GM10266 (cell line): ENCODE measurements around the gene ATP5F1D.
"Not testable (repeated sequence)": the region's sequence is repeated elsewhere in the genome, so short reads cannot be mapped to it uniquely, and the experiment has no call there.

Experiments used
- DNase-seq: peaks from one replicate; pipeline ENCODE4 v3.0.0; 2012; ENCODE audit errors: extremely low spot score
- CTCF ChIP-seq: IDR thresholded peaks from 2 replicates; pipeline ENCODE4 v1.5.1; 2012; ENCODE audit warnings: mild to moderate bottlenecking, low read depth; ENCODE audit not compliant: control insufficient read depth, insufficient read depth; ENCODE audit errors: missing control alignments

ATP5F1D gene

DNA sequence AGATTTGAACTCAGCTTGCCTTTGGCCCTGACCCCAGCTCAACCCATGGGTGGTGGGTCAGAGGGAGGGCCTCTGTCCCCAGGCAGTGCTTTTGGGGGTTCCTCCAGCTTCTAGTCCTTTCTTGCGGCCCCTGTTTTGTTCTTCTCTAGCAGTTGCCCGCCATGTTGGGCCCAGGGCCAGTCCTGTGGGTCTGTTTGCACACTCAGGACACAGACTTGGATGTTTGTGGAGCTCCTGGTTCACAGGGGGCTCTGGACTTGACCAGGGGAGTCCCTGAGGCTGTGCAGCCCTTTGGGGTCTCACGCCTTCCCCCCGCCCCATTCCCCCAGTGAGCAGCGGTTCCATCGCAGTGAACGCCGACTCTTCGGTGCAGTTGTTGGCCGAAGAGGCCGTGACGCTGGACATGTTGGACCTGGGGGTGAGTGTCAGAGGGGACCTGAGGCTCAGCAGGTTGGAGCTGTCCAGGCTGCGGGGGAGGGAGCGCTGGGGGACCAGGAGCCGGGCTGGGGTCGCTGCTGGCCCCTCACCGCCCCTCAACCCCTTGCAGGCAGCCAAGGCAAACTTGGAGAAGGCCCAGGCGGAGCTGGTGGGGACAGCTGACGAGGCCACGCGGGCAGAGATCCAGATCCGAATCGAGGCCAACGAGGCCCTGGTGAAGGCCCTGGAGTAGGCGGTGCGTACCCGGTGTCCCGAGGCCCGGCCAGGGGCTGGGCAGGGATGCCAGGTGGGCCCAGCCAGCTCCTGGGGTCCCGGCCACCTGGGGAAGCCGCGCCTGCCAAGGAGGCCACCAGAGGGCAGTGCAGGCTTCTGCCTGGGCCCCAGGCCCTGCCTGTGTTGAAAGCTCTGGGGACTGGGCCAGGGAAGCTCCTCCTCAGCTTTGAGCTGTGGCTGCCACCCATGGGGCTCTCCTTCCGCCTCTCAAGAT lies 2.5 kb downstream of the ATP5F1D start:
- peak; percentile 92 for TF ChIP-seq CTCF
- peak; percentile 94 for DNase-seq

DNA sequence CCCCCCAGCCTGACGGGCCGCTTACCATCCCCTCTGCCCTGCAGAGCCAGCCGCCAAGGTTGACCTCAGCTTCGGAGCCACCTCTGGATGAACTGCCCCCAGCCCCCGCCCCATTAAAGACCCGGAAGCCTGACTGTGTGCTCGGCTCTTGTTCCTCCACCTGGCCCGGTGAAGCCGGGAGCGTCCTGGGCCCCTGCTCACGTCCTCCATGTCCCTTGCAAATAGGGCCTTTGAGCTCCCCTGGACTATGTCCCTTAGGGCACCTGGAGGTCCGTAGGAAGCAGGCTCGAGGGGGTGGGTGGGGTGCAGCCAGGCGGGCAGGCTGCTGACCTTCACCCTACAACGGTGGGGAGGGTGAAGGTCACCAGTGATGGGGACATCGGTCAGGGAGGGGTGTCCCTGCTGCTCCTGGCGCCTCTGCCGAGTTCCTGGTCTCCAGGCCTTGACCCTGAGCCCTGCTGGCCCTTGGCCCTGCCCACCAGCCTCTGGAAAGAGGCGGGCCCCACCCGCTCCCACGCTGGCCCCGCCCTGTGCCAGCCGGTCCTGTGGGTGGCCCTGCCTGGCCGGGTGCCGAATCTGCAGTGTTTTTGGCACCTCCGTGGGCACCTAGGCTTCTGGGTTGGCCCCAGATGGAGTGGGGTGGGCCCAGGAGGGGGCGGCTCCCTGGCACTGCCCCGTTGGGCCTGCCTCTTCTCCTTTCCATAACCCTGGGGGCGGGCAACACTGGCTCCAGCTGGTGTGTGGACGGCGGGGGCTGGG lies 3.3 kb downstream of the ATP5F1D start:
- TF ChIP-seq CTCF: no peak
- DNase-seq: no peak

DNA sequence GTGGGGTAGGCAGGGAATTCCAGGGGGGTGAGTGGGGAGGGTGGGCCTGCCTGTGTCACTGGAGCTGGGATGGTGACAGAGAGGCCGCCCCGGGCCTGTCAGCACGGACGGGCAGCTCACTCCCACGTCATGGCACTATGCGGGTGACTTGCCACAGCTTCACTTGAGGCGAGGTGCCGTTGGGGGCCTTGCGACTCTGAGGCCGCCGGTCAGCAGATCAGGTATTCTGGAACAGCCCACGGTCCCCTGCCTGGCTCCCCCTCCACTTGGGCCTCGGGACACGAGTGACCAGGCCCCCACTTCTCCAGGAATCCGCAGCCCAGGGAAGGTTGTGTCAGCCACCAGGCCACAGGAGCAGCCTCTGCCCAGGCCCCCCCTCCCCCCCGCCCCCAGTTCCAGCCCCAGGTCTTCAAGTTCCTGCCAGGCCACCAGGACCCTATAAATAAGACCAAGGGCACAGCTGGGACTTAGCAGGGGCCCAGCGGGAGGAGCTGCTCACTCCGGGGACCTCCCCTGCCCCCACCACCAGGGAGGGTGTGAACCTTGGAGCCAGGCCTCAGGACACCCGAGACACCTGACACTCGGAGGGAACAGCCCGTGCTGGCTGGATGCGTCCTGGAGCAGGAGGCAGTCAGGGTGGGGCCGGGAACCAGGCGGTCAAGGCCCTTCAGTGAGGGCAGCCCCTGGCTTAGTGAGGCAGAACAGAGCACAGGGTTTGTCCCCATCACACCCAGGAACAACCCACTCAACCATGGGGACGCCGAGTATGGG lies 4.1 kb downstream of the ATP5F1D start:
- no peak for DNase-seq
- TF ChIP-seq CTCF: no peak

- DNase-seq: not testable (repeated sequence)
Observed at GRCh38 chr19:1246265-1247087, 4.9 kb downstream of the ATP5F1D start.

- no peak for DNase-seq
- no peak for TF ChIP-seq CTCF
Observed at GRCh38 chr19:1247748-1248138, 6.2 kb downstream of the ATP5F1D start.

GRCh38 chr19:1248139-1248785 lies 6.7 kb downstream of the ATP5F1D start, which contains the start of gene MIDN:
MIDN (plus strand) TSS chr19:1248583; CDS start chr19:1250297, 1,714 bp downstream.
- DNase-seq: peak; percentile 88
- TF ChIP-seq CTCF: peak; percentile 60
